WTC11 (cell line): ENCODE results near the gene NUDCD3. TPM values are rescaled to one million over a fixed set of nuclear protein-coding genes. Genes with fewer than 3 reads are reported as not detected.

Source experiments
- ATAC-seq: fragments of 200-7000 bp; cut with Tn5 transposase; 2 replicates; pipeline ENCODE4 v1.10.0; 2021; ENCODE audit warnings: mild to moderate bottlenecking, moderate library complexity
- CTCF ChIA-PET: fragments of 300-600 bp; sonication (Branson Sonifier 250); formaldehyde crosslinking; loops from one replicate; lab custom pipeline; 2021; ENCODE audit warnings: antibody characterized with exemption; lab: Charles Lee
- POLR2A ChIA-PET: fragments of 350-600 bp; sonication (Branson Sonifier 250); formaldehyde crosslinking; loops from one replicate; lab custom pipeline; 2021; ENCODE audit warnings: antibody characterized with exemption; lab: Charles Lee
- DNase-seq: peaks from one replicate; pipeline ENCODE4 v3.0.0; 2021; ENCODE audit warnings: low spot score
- H3K27ac Mint-ChIP-seq: 2 replicates; pipeline ENCODE4 v1.8.0; 2021; ENCODE audit warnings: mixed read lengths
- H3K27me3 Mint-ChIP-seq: 2 replicates; pipeline ENCODE4 v1.8.0; 2021; ENCODE audit warnings: low read depth, mild to moderate bottlenecking, moderate library complexity, mixed read lengths
- H3K36me3 Mint-ChIP-seq: 2 replicates; pipeline ENCODE4 v1.8.0; 2021; ENCODE audit warnings: mixed read lengths
- H3K4me1 Mint-ChIP-seq: 2 replicates; pipeline ENCODE4 v1.8.0; 2022; ENCODE audit warnings: mixed read lengths
- H3K4me3 Mint-ChIP-seq: 2 replicates; pipeline ENCODE4 v1.8.0; 2021; ENCODE audit warnings: mild to moderate bottlenecking, moderate library complexity, mixed read lengths
- H3K9me3 Mint-ChIP-seq: 2 replicates; pipeline ENCODE4 v1.8.0; 2021; ENCODE audit warnings: mixed read lengths
- ATF1 ChIP-seq: sonication (generic); formaldehyde crosslinking; IDR thresholded peaks from 2 replicates; pipeline ENCODE4 v1.8.1; 2023; ENCODE audit warnings: mild to moderate bottlenecking, moderate library complexity, missing genetic modification reagents
- ATF3 ChIP-seq: sonication (generic); formaldehyde crosslinking; conservative IDR thresholded peaks from 2 replicates; pipeline ENCODE4 v1.8.1; 2022; ENCODE audit warnings: mild to moderate bottlenecking, missing genetic modification reagents
- E2F5 ChIP-seq: sonication (generic); formaldehyde crosslinking; IDR thresholded peaks from 2 replicates; pipeline ENCODE4 v1.8.1; 2022; ENCODE audit warnings: mild to moderate bottlenecking, moderate library complexity, missing genetic modification reagents
- ETV6 ChIP-seq: sonication (generic); formaldehyde crosslinking; IDR thresholded peaks from 2 replicates; pipeline ENCODE4 v1.8.1; 2022; ENCODE audit warnings: mild to moderate bottlenecking, missing genetic modification reagents
- HMGXB4 ChIP-seq: sonication (generic); formaldehyde crosslinking; IDR thresholded peaks from 2 replicates; pipeline ENCODE4 v1.8.1; 2023; ENCODE audit warnings: mild to moderate bottlenecking, moderate library complexity, missing genetic modification reagents
- IRF1 ChIP-seq: sonication (generic); formaldehyde crosslinking; IDR thresholded peaks from 2 replicates; pipeline ENCODE4 v1.8.0; 2023; ENCODE audit warnings: missing genetic modification reagents
- IRF2 ChIP-seq: sonication (generic); formaldehyde crosslinking; IDR thresholded peaks from 2 replicates; pipeline ENCODE4 v1.8.0; 2022; ENCODE audit warnings: low read depth, missing genetic modification reagents, borderline replicate concordance
- MYBL2 ChIP-seq: sonication (generic); formaldehyde crosslinking; IDR thresholded peaks from 2 replicates; pipeline ENCODE4 v1.8.1; 2023; ENCODE audit warnings: mild to moderate bottlenecking, moderate library complexity, missing genetic modification reagents
- NR3C1 ChIP-seq: sonication (generic); formaldehyde crosslinking; conservative IDR thresholded peaks from 2 replicates; pipeline ENCODE4 v1.8.1; 2023; ENCODE audit warnings: low read depth, mild to moderate bottlenecking, missing genetic modification reagents
- OVOL2 ChIP-seq: fragments of 250-450 bp; sonication (Bioruptor Pico); IDR thresholded peaks from 2 replicates; pipeline ENCODE4 v1.9.0; 2021; ENCODE audit warnings: mild to moderate bottlenecking, borderline replicate concordance
- RELA ChIP-seq: sonication (generic); formaldehyde crosslinking; IDR thresholded peaks from 2 replicates; pipeline ENCODE4 v1.8.1; 2022; ENCODE audit warnings: missing genetic modification reagents, mild to moderate bottlenecking, borderline replicate concordance
- SMAD4 ChIP-seq: sonication (generic); formaldehyde crosslinking; IDR thresholded peaks from 2 replicates; pipeline ENCODE4 v1.8.0; 2022; ENCODE audit warnings: mild to moderate bottlenecking, missing genetic modification reagents
- STAT6 ChIP-seq: sonication (generic); formaldehyde crosslinking; conservative IDR thresholded peaks from 2 replicates; pipeline ENCODE4 v1.8.1; 2023; ENCODE audit warnings: mild to moderate bottlenecking, low read depth, missing genetic modification reagents, moderate library complexity
- TEAD4 ChIP-seq: sonication (generic); formaldehyde crosslinking; IDR thresholded peaks from 2 replicates; pipeline ENCODE4 v1.8.0; 2022; ENCODE audit warnings: mild to moderate bottlenecking, missing genetic modification reagents
- USF2 ChIP-seq: sonication (generic); formaldehyde crosslinking; IDR thresholded peaks from 2 replicates; pipeline ENCODE4 v1.8.1; 2023; ENCODE audit warnings: mild to moderate bottlenecking, missing genetic modification reagents, moderate library complexity
- ZNF121 ChIP-seq: sonication (generic); formaldehyde crosslinking; IDR thresholded peaks from 2 replicates; pipeline ENCODE4 v1.8.0; 2023; ENCODE audit warnings: missing genetic modification reagents
- ZNF138 ChIP-seq: sonication (generic); formaldehyde crosslinking; conservative IDR thresholded peaks from 2 replicates; pipeline ENCODE4 v1.8.1; 2022; ENCODE audit warnings: mild to moderate bottlenecking, moderate library complexity, missing genetic modification reagents
- ZNF281 ChIP-seq: sonication (generic); formaldehyde crosslinking; IDR thresholded peaks from 2 replicates; pipeline ENCODE4 v1.8.0; 2023; ENCODE audit warnings: mild to moderate bottlenecking, missing genetic modification reagents
- total RNA-seq: library from RNA; stranded (reverse); gene quantifications from 3 replicates; pipeline ENCODE4 v1.2.3, GENCODE V29; 2021

The NUDCD3 gene
- total RNA-seq, 1 experiment from 2014 or later = 71.8 TPM

- CTCF ChIA-PET = interaction anchor here (1.3 to 3.9 kb wide), 3 partner anchors 9 to 128 kb away, joined by 4 to 50 read pairs (median 27); no protein-coding TSS in a partner anchor
These were observed 121.6 kb downstream of the NUDCD3 start for GRCh38 chr7:44368885-44369284.

GRCh38 chr7:44368455-44368854 lies 122.0 kb downstream of the NUDCD3 start:
- ATAC-seq (no peak), DNase-seq (no peak)
- no peaks in the 10 kb centered on the region for H3K9me3 Mint-ChIP-seq
- no peaks in the 10 kb centered on the region for H3K36me3 Mint-ChIP-seq
- no peak overlapping the region for H3K4me3 Mint-ChIP-seq
- no peaks in the 10 kb centered on the region for H3K4me1 Mint-ChIP-seq
- no peak overlapping the region for H3K27ac Mint-ChIP-seq
- ChIA-PET CTCF (interaction anchor here (1.3 to 3.9 kb wide), 4 partner anchors 10 to 197 kb away, joined by 4 to 50 read pairs (median 16); no protein-coding TSS in a partner anchor), POLR2A (no interaction called here)
- H3K27me3 Mint-ChIP-seq = peaks cover 9% of the 10 kb centered on the region; the same call in 1 of the 2 replicates
- TF ChIP-seq STAT6 (CRISPR knock-in tag) = no peak
- no peak for TF ChIP-seq RELA (CRISPR knock-in tag)
- TF ChIP-seq ETV6 (CRISPR knock-in tag) = no peak
- no peak for TF ChIP-seq IRF1 (CRISPR knock-in tag)
- TF ChIP-seq TEAD4 = no peak
- TF ChIP-seq OVOL2 (CRISPR knock-in tag) = no peak
- TF ChIP-seq NR3C1 = no peak
- TF ChIP-seq MYBL2 = no peak
- TF ChIP-seq ATF3 (CRISPR knock-in tag) = no peak
- TF ChIP-seq ZNF121 (CRISPR knock-in tag) = no peak
- no peak for TF ChIP-seq USF2 (CRISPR knock-in tag)
- no peak for TF ChIP-seq SMAD4 (CRISPR knock-in tag)
- TF ChIP-seq E2F5 (CRISPR knock-in tag) = no peak

More at GRCh38 chr7:44368885-44369284, 121.6 kb downstream of the NUDCD3 start:
- POLR2A ChIA-PET = no interaction called here
- no peak for DNase-seq
- Mint-ChIP-seq H3K4me3 (no peak overlapping the region), H3K27ac (no peak overlapping the region), H3K4me1 (no peaks in the 10 kb centered on the region), H3K36me3 (no peaks in the 10 kb centered on the region), H3K27me3 (peaks cover 10% of the 10 kb centered on the region; the same call in 1 of the 2 replicates), H3K9me3 (no peaks in the 10 kb centered on the region)
- no peak for ATAC-seq
- TF ChIP-seq RELA (CRISPR knock-in tag) (no peak), ZNF138 (CRISPR knock-in tag) (no peak), IRF2 (no peak), E2F5 (CRISPR knock-in tag) (no peak), ZNF281 (CRISPR knock-in tag) (no peak), ATF1 (CRISPR knock-in tag) (no peak), HMGXB4 (CRISPR knock-in tag) (no peak)
